Measurements from ENCODE around the gene POC1A. TPM values are rescaled to one million over a fixed set of nuclear protein-coding genes. Genes with fewer than 3 reads are reported as not detected.

POC1A gene
- total and polyA plus RNA-seq, 9 of the 15 experiments (the other 6 are each of a cell fraction or from before 2014, with no cell fraction given) = 7.2 to 17.5 (median 12.1) TPM

- TF ChIP-seq ZNF140 (CRISPR knock-in tag; IDR thresholded peaks at IDR 0.05) (no peak), ZNF3 (CRISPR knock-in tag; IDR thresholded peaks at IDR 0.05) (no peak), FUS (optimal IDR thresholded peaks at IDR 0.05; ENCODE audit: low read depth, low read length) (no peak)
- TF ChIP-seq, protein P1, sequence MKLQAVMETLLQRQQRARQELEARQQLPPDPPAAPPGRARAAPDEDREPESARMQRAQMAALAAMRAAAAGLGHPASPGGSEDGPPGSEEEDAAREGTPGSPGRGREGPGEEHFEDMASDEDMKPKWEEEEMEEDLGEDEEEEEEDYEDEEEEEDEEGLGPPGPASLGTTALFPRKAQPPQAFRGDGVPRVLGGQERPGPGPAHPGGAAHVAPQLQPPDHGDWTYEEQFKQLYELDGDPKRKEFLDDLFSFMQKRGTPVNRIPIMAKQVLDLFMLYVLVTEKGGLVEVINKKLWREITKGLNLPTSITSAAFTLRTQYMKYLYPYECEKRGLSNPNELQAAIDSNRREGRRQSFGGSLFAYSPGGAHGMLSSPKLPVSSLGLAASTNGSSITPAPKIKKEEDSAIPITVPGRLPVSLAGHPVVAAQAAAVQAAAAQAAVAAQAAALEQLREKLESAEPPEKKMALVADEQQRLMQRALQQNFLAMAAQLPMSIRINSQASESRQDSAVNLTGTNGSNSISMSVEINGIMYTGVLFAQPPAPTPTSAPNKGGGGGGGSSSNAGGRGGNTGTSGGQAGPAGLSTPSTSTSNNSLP (IDR thresholded peaks at IDR 0.05; ENCODE audit: borderline replicate concordance, low read depth, low read length) = no peak
These were observed 21.3 kb downstream of the POC1A start (continued) for GRCh38 chr3:52132930-52133329.

DNA sequence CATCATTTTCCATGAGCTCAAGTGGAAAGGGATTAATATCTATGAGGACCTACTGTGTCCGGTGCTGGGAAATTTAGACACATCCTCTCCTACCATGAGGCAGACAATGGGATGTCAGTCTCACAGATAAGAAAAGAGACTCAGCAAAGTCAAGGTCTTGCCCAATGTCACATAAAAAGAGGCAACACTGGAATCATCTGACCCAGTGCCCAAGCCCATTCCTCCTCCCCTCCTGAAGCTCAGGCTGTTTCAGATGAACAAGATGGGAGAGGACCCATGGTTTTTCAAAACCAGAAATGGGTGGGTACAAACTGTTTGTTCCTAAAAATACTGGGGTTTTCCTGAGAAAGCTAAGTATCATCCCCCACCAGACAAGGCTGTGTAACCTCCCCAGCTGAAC lies 22.2 kb downstream of the POC1A start:
- WGBS (ENCODE audit: insufficient coverage, low coverage, missing lambda C conversion rate) = 80% methylated on average over 1 of the region's 1 CpG
- TF ChIP-seq PML (IDR thresholded peaks at IDR 0.05; ENCODE audit: low read length) (no peak), MTA2 (IDR thresholded peaks at IDR 0.05; ENCODE audit: low read depth) (no peak), HMGXB4 (CRISPR knock-in tag; IDR thresholded peaks at IDR 0.05) (no peak)
- H4K20me1 ChIP-seq (replicated peaks; ENCODE audit: control insufficient read depth, insufficient read depth, low read length) = no peaks in the 10 kb centered on the region
- FAIRE-seq = no peak
- no peak overlapping the region for H3K27ac ChIP-seq (ENCODE audit: extremely low read depth, low read depth, low read length)
- no peak overlapping the region for H3K4me3 ChIP-seq
- in situ Hi-C loops (cut with MboI) (no loop called here), intact Hi-C loops (cut with micrococcal nuclease) (no loop called here)
- H3K79me2 ChIP-seq (ENCODE audit: control insufficient read depth, insufficient read depth, low read length) = peaks cover 2% of the 10 kb centered on the region; the same call in 1 of the 3 replicates
- H3K36me3 ChIP-seq (ENCODE audit: control insufficient read depth, insufficient read depth, low read length) = peaks cover 32% of the 10 kb centered on the region; the same call in 1 of the 3 replicates
- no peak overlapping the region for H2AFZ ChIP-seq (ENCODE audit: low read depth, low read length)
- no peak for ATAC-seq
- POLR2A ChIA-PET = interaction anchor here (0.6 kb wide), 1 partner anchor 316 kb away, joined by 3 read pairs; no protein-coding TSS in a partner anchor
- no peaks in the 10 kb centered on the region for H3K9me3 ChIP-seq (replicated peaks; ENCODE audit: control insufficient read depth, insufficient read depth, low read depth, low read length)
- H3K9me1 ChIP-seq (ENCODE audit: control insufficient read depth, insufficient read depth, low read length) = no peaks in the 10 kb centered on the region
- H3K4me2 ChIP-seq (ENCODE audit: insufficient read depth, low read length) = no peak overlapping the region
- H3K27me3 ChIP-seq (ENCODE audit: control insufficient read depth in 2 of 2, insufficient read depth in 2 of 2, low read length in 2 of 2) = no peaks in the 10 kb centered on the region
- DNase-seq (ENCODE audit: extremely low read depth in 1 of 4, low spot score in 3 of 4) = no peak
- peaks cover 13 to 15% of the 10 kb centered on the region in 2 experiments for H3K4me1 ChIP-seq (replicated peaks in 1 of 2; ENCODE audit: control insufficient read depth in 2 of 2, insufficient read depth in 2 of 2, low read length in 2 of 2)
- no peak overlapping the region; a peak in 1 of 4 replicates for H3K9ac ChIP-seq (ENCODE audit: insufficient read depth in 1 of 2, low read depth in 2 of 2, low read length in 2 of 2)
- BruUV-seq (replicated peaks) = no TSS peak
- CTCF ChIA-PET (ENCODE audit: low intra/inter-chr PET ratio) = no interaction called here

Data from K562 (cell line).